Neural progenitor cell (in vitro differentiated cells): ENCODE results near the gene RBBP7. TPM values are rescaled to one million over a fixed set of nuclear protein-coding genes. Genes with fewer than 3 reads are reported as not detected.

Source experiments
- DNase-seq: peaks from one replicate; pipeline ENCODE4 v3.0.0-alpha.2; 2016; ENCODE audit warnings: low spot score
- H2AFZ ChIP-seq: fragments of 200-600 bp; sonication (generic); replicated peaks from 2 replicates; pipeline ENCODE4 v1.6.1; 2016; ENCODE audit warnings: antibody characterized with exemption
- H3F3A ChIP-seq: fragments of 200-600 bp; sonication (generic); 2 replicates; pipeline ENCODE4 v1.6.1; 2016; ENCODE audit warnings: antibody characterized with exemption, low read depth
- H3K27ac ChIP-seq: fragments of 200-600 bp; sonication (generic); 2 replicates; pipeline ENCODE4 v1.5.1; 2016; ENCODE audit warnings: mild to moderate bottlenecking
- H3K27me3 ChIP-seq: fragments of 200-600 bp; sonication (generic); 2 replicates; pipeline ENCODE4 v1.6.1; 2016; ENCODE audit warnings: mild to moderate bottlenecking, moderate library complexity
- H3K36me3 ChIP-seq: fragments of 200-600 bp; sonication (generic); 2 replicates; pipeline ENCODE4 v1.5.1; 2016
- H3K4me1 ChIP-seq: fragments of 200-600 bp; sonication (generic); 2 replicates; pipeline ENCODE4 v1.6.1; 2016; ENCODE audit warnings: mixed run types
- H3K4me2 ChIP-seq: fragments of 200-600 bp; sonication (generic); 2 replicates; pipeline ENCODE4 v1.6.1; 2016
- H3K4me3 ChIP-seq: fragments of 200-600 bp; sonication (generic); 2 replicates; pipeline ENCODE4 v1.5.1; 2016
- H3K79me2 ChIP-seq: fragments of 200-600 bp; sonication (generic); 2 replicates; pipeline ENCODE4 v1.6.1; 2016; ENCODE audit warnings: low read depth
- H3K9ac ChIP-seq: fragments of 200-600 bp; sonication (generic); 2 replicates; pipeline ENCODE4 v1.6.1; 2016
- H3K9me3 ChIP-seq: fragments of 200-600 bp; sonication (generic); 2 replicates; pipeline ENCODE4 v1.5.1; 2016; ENCODE audit warnings: low read depth
- H4K20me1 ChIP-seq: fragments of 200-600 bp; sonication (generic); 2 replicates; pipeline ENCODE4 v1.6.1; 2016; ENCODE audit warnings: low read depth
- H3K27ac Mint-ChIP-seq: 3 replicates; pipeline ENCODE4 v1.8.0; 2021; ENCODE audit warnings: mixed read lengths
- H3K27me3 Mint-ChIP-seq: 2 replicates; pipeline ENCODE4 v1.8.0; 2022; ENCODE audit warnings: low read depth, mild to moderate bottlenecking, inconsistent platforms, moderate library complexity, mixed read lengths; ENCODE audit not compliant: insufficient read depth
- H3K36me3 Mint-ChIP-seq: 3 replicates; pipeline ENCODE4 v1.8.0; 2021; ENCODE audit warnings: mixed read lengths
- H3K4me1 Mint-ChIP-seq: 3 replicates; pipeline ENCODE4 v1.8.0; 2021; ENCODE audit warnings: mixed read lengths
- H3K4me3 Mint-ChIP-seq: 3 replicates; pipeline ENCODE4 v1.8.0; 2021; ENCODE audit warnings: mild to moderate bottlenecking, moderate library complexity, mixed read lengths
- H3K9me3 Mint-ChIP-seq: 3 replicates; pipeline ENCODE4 v1.8.0; 2020; ENCODE audit warnings: mixed read lengths
- EZH2 ChIP-seq: fragments of 200-600 bp; sonication (generic); IDR thresholded peaks from 2 replicates; pipeline ENCODE4 v1.6.1; 2017; ENCODE audit warnings: antibody characterized with exemption, mild to moderate bottlenecking, moderate library complexity
- EZH2phosphoT487 ChIP-seq: fragments of 200-600 bp; sonication (generic); IDR thresholded peaks from 2 replicates; pipeline ENCODE4 v1.6.1; 2017; ENCODE audit warnings: antibody characterized with exemption
- total RNA-seq: library from RNA; depleted of rRNA; stranded (reverse); fragments of >200 nt; gene quantifications from 2 replicates; pipeline ENCODE4 v1.2.3, GENCODE V29; 2015; ENCODE audit warnings: low replicate concordance
- TF ChIP-seq, protein P1 (sequence below): fragments of 200-600 bp; sonication (generic); IDR thresholded peaks from 2 replicates; pipeline ENCODE4 v1.5.1; 2017; ENCODE audit warnings: antibody characterized with exemption, mild to moderate bottlenecking

Gene RBBP7
- total RNA-seq, 1 donor from 2014 or later: 425 TPM

DNA sequence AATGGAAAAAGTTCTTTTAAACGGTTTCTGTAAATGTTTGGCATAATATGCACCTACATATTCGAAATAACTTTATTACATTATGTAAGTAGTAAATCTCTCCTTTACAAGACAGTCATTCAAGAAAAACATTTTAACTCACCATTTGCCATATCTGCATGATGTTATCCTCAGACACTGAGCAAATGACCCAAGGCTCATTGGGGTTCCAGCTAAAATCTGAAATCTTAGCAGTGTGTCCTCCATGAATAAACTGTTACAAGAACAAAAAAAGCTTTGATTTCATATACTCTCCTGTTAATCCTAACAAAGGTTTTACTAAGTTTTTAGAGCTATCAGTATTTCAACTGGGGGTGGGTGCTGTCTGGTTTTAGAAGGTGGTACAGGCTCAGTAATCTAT is 24.5 kb downstream of the RBBP7 start:
- Mint-ChIP-seq H3K36me3 (peaks cover 52% of the 10 kb centered on the region), H3K9me3 (no peaks in the 10 kb centered on the region), H3K27ac (no peak overlapping the region), H3K4me1 (no peaks in the 10 kb centered on the region), H3K27me3 (no peaks in the 10 kb centered on the region), H3K4me3 (no peak overlapping the region)
- Histone ChIP-seq H3K27me3 (no peaks in the 10 kb centered on the region), H3K4me2 (no peak overlapping the region), H3K9ac (no peak overlapping the region), H3K36me3 (peaks cover 44% of the 10 kb centered on the region), H3K9me3 (no peaks in the 10 kb centered on the region), H3K79me2 (peaks cover 35% of the 10 kb centered on the region), H4K20me1 (peaks cover 15% of the 10 kb centered on the region), H3K27ac (no peak overlapping the region), H2AFZ (no peak overlapping the region), H3F3A (peaks cover 67% of the 10 kb centered on the region), H3K4me1 (no peaks in the 10 kb centered on the region), H3K4me3 (no peak overlapping the region)
- TF ChIP-seq EZH2phosphoT487: no peak
- TF ChIP-seq, protein P1, sequence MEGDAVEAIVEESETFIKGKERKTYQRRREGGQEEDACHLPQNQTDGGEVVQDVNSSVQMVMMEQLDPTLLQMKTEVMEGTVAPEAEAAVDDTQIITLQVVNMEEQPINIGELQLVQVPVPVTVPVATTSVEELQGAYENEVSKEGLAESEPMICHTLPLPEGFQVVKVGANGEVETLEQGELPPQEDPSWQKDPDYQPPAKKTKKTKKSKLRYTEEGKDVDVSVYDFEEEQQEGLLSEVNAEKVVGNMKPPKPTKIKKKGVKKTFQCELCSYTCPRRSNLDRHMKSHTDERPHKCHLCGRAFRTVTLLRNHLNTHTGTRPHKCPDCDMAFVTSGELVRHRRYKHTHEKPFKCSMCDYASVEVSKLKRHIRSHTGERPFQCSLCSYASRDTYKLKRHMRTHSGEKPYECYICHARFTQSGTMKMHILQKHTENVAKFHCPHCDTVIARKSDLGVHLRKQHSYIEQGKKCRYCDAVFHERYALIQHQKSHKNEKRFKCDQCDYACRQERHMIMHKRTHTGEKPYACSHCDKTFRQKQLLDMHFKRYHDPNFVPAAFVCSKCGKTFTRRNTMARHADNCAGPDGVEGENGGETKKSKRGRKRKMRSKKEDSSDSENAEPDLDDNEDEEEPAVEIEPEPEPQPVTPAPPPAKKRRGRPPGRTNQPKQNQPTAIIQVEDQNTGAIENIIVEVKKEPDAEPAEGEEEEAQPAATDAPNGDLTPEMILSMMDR: no peak
- no peak for TF ChIP-seq EZH2
- DNase-seq: no peak

GRCh38 chrX:16843208-16843909 is 26.8 kb downstream of the RBBP7 start:
- Mint-ChIP-seq H3K4me1 (peaks cover 16% of the 10 kb centered on the region), H3K27ac (no peak overlapping the region), H3K4me3 (no peak overlapping the region), H3K36me3 (peaks cover 55% of the 10 kb centered on the region), H3K9me3 (no peaks in the 10 kb centered on the region), H3K27me3 (peaks cover 5% of the 10 kb centered on the region)
- Histone ChIP-seq H4K20me1 (peaks cover 16% of the 10 kb centered on the region), H3K27me3 (no peaks in the 10 kb centered on the region), H3K27ac (peak overlapping the region; percentile 61), H3K9ac (no peak overlapping the region), H3K4me3 (no peak overlapping the region), H3K9me3 (no peaks in the 10 kb centered on the region), H3K4me1 (peaks cover 16% of the 10 kb centered on the region), H2AFZ (no peak overlapping the region), H3K4me2 (no peak overlapping the region), H3F3A (peaks cover 86% of the 10 kb centered on the region), H3K36me3 (peaks cover 22% of the 10 kb centered on the region), H3K79me2 (peaks cover 15% of the 10 kb centered on the region)
- no peak for TF ChIP-seq EZH2phosphoT487
- no peak for TF ChIP-seq EZH2
- DNase-seq: no peak

DNA sequence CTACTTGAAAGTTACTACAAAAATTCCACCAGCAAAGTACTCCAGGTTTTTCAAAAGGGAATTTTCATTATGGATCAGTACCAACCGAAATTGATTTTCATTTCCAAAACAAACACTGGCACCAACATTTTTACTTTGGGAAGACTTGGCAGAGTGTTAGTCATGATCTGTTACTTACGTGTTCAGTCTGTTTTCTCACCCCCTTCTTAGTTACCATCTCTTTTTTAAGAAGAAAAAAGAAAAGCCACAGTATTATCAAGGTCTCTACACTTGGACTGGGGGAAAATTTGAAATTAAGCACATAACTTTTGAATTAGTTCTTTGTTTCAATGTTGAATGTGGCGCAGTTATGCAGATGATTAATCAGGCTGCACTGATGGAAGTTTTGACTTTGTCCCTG is 27.5 kb downstream of the RBBP7 start:
- peaks cover 16% of the 10 kb centered on the region for H3K36me3 ChIP-seq
- H3K27ac Mint-ChIP-seq: no peak overlapping the region

More for the DNA sequence above, 27.5 kb downstream of the RBBP7 start:
- DNase-seq: no peak
- peaks cover 57% of the 10 kb centered on the region for H3K36me3 Mint-ChIP-seq
- H3K27me3 ChIP-seq: no peaks in the 10 kb centered on the region
- no peaks in the 10 kb centered on the region for H3K9me3 Mint-ChIP-seq
- H3K4me2 ChIP-seq: no peak overlapping the region
- H3K27me3 Mint-ChIP-seq: peaks cover 5% of the 10 kb centered on the region
- TF ChIP-seq EZH2 (no peak), EZH2phosphoT487 (no peak)
- TF ChIP-seq, protein P1: no peak
- peaks cover 16% of the 10 kb centered on the region for H4K20me1 ChIP-seq
- peaks cover 12% of the 10 kb centered on the region for H3K79me2 ChIP-seq
- H2AFZ ChIP-seq: no peak overlapping the region
- H3K4me3 ChIP-seq: no peak overlapping the region
- no peaks in the 10 kb centered on the region for H3K9me3 ChIP-seq
- H3K9ac ChIP-seq: no peak overlapping the region
- peaks cover 81% of the 10 kb centered on the region for H3F3A ChIP-seq
- H3K27ac ChIP-seq: peak overlapping the region; percentile 61
- H3K4me1 ChIP-seq: peaks cover 17% of the 10 kb centered on the region
- H3K4me1 Mint-ChIP-seq: peaks cover 16% of the 10 kb centered on the region
- no peak overlapping the region for H3K4me3 Mint-ChIP-seq
